AG10803 (cell line): Measurements from ENCODE around the gene TGDS.
A peak's percentile ranks its signal among the peaks of the same experiment; 100 is the strongest.

Experiments
- DNase-seq: peaks from one replicate; pipeline ENCODE4 v3.0.0; 2010; ENCODE audit warnings: low read depth
- H3K4me3 ChIP-seq: 2 replicates; pipeline ENCODE4 v1.5.1; 2011; ENCODE audit warnings: mild to moderate bottlenecking, low read length, control low read depth
- CTCF ChIP-seq: conservative IDR thresholded peaks from 2 replicates; pipeline ENCODE4 v1.5.1; 2011; ENCODE audit warnings: mild to moderate bottlenecking, low read length, control low read depth, inconsistent platforms

TGDS gene

GRCh38 chr13:94599877-94600276, 3.9 kb upstream of the TGDS start:
- no peak overlapping the region for H3K4me3 ChIP-seq
- no peak for DNase-seq
- no peak for TF ChIP-seq CTCF

- TF ChIP-seq CTCF = no peak
- H3K4me3 ChIP-seq = no peak overlapping the region
- peak; percentile 2 for DNase-seq
Observed at GRCh38 chr13:94598281-94598680, 2.3 kb upstream of the TGDS start.

GRCh38 chr13:94596575-94596971, 621 bp upstream of the TGDS start:
- no peak for DNase-seq
- TF ChIP-seq CTCF = no peak
- peak overlapping the region; percentile 70 for H3K4me3 ChIP-seq

GRCh38 chr13:94595001-94595949, 677 bp downstream of the TGDS start:
- TF ChIP-seq CTCF = no peak
- DNase-seq = peak; percentile 17
- H3K4me3 ChIP-seq = peak overlapping the region; percentile 70

GRCh38 chr13:94590744-94591143, 5.2 kb downstream of the TGDS start:
- no peak overlapping the region for H3K4me3 ChIP-seq
- no peak for DNase-seq
- no peak for TF ChIP-seq CTCF

- no peak for DNase-seq
- TF ChIP-seq CTCF = no peak
- H3K4me3 ChIP-seq = no peak overlapping the region
Observed at GRCh38 chr13:94588541-94588940, 7.4 kb downstream of the TGDS start.

- H3K4me3 ChIP-seq = no peak overlapping the region
- no peak for TF ChIP-seq CTCF
- DNase-seq = no peak
Observed at GRCh38 chr13:94586371-94586770, 9.6 kb downstream of the TGDS start.
